Coronary artery (tissue), 2 donors: ENCODE measurements around the gene TCFL5.

Source experiments
- DNase-seq: peaks from one replicate; pipeline ENCODE4 v3.0.0-alpha.2; 2017; ENCODE audit warnings: low spot score
- H3K27ac ChIP-seq, 2 donors: fragments of 200-600 bp; sonication (generic); one replicate each; pipeline ENCODE4 v1.5.1; 2016 to 2019
- H3K4me3 ChIP-seq: fragments of 200-600 bp; sonication (generic); 2 replicates; pipeline ENCODE4 v1.5.1; 2016; ENCODE audit warnings: mild to moderate bottlenecking, moderate library complexity
- TF ChIP-seq, protein P1 (sequence below): fragments of 200-600 bp; sonication (generic); IDR thresholded peaks from one replicate; pipeline ENCODE4 v1.5.1; 2019; ENCODE audit warnings: antibody characterized with exemption

Gene TCFL5

DNA sequence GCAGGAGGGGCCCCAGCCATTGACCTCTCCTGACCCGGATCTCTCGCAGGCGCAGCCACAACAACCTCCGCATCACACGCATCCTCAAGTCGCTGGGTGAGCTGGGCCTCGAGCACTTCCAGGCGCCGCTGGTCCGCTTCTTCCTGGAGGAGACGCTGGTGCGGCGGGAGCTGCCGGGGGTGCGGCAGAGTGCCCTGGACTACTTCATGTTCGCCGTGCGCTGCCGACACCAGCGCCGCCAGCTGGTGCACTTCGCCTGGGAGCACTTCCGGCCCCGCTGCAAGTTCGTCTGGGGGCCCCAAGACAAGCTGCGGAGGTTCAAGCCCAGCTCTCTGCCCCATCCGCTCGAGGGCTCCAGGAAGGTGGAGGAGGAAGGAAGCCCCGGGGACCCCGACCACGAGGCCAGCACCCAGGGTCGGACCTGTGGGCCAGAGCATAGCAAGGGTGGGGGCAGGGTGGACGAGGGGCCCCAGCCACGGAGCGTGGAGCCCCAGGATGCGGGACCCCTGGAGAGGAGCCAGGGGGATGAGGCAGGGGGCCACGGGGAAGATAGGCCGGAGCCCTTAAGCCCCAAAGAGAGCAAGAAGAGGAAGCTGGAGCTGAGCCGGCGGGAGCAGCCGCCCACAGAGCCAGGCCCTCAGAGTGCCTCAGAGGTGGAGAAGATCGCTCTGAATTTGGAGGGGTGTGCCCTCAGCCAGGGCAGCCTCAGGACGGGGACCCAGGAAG, 49.3 kb downstream of the TCFL5 start:
- no peak for DNase-seq
- H3K4me3 ChIP-seq = no peak overlapping the region
- TF ChIP-seq, protein P1, sequence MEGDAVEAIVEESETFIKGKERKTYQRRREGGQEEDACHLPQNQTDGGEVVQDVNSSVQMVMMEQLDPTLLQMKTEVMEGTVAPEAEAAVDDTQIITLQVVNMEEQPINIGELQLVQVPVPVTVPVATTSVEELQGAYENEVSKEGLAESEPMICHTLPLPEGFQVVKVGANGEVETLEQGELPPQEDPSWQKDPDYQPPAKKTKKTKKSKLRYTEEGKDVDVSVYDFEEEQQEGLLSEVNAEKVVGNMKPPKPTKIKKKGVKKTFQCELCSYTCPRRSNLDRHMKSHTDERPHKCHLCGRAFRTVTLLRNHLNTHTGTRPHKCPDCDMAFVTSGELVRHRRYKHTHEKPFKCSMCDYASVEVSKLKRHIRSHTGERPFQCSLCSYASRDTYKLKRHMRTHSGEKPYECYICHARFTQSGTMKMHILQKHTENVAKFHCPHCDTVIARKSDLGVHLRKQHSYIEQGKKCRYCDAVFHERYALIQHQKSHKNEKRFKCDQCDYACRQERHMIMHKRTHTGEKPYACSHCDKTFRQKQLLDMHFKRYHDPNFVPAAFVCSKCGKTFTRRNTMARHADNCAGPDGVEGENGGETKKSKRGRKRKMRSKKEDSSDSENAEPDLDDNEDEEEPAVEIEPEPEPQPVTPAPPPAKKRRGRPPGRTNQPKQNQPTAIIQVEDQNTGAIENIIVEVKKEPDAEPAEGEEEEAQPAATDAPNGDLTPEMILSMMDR = no peak
- no peak overlapping the region for H3K27ac ChIP-seq

DNA sequence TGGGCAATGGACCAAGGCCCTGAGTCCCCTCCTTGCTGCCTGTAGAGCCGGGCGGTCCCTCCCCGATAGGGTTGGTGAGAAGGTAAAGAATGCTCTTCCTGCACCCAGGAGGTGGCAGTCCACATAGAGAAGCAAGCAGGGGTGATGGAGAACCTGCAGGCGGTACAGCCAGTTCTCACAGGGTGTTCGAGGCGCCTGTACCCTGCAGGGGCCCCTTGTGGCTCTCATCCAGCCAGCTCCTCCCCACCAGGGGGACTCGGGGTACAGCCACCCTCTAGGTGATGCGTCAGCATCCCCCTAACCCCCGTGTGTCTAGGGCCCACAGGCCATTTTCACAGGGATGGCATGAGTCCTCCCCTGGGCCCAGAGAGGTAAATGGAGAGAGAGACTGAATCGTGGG, 49.9 kb downstream of the TCFL5 start:
- H3K27ac ChIP-seq = no peak overlapping the region
- no peak overlapping the region for H3K4me3 ChIP-seq
- no peak for DNase-seq
- TF ChIP-seq, protein P1 = no peak

DNA sequence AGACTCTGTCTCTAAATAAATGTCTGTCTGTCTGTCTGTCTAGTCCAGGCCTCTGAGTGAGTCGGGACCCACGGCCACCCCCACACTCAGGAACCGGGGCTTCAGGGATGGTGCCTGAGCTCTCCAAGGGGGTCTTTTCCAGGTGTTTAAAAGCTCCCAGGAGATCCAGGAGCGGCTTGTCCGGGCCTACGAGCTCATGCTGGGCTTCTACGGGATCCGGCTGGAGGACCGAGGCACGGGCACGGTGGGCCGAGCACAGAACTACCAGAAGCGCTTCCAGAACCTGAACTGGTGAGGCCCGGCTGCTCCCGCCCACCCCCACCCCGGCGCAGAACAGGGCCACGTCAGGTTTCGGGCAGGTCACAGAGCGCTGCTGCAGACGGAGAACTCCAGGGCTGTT, 50.3 kb downstream of the TCFL5 start:
- no peak overlapping the region for H3K27ac ChIP-seq
- TF ChIP-seq, protein P1 = no peak
- DNase-seq = no peak
- no peak overlapping the region for H3K4me3 ChIP-seq

DNA sequence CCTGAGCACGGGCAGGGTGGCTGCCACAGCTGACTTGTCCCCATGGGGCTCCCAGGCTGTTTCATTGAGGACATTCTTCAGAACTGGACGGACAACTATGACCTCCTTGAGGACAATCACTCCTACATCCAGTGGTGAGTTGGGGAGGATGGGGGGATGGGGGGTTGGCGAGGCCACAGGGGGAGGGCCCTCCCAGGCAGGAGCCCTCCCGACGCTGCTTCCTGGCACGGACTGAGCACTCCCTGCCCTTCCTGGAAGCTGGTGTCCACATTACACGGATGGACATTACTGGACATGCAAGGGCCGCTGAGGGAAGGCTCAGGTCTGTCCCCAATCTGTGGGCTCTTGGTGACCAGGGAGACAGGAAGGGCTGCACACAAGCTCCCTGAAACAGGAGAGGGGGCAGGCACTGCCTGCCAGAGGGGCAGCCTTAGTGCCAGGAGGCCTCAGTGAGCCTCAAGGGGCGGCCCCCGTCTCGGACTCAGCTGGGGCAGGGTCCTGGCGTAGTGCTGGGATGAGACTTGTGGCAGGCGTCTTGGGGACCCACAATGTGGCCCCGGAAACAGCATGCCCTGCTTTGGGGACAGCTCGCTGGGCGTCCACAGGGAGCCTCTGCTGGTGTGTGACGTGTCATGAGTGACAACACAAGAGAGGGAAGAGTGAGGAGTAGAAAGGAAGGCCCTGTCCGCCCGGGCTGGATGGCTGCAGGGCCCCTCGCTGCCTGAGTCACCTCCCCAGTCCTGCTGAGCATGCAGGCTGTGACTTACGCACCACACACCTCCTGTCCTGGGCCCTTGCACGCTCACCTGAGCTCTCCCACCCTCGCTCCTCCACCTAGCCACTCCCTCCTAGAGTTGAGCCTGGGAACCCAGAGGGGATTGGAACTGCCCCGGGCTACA, 51.8 kb downstream of the TCFL5 start:
- no peak for DNase-seq
- no peak overlapping the region for H3K4me3 ChIP-seq
- TF ChIP-seq, protein P1 = no peak
- no peak overlapping the region for H3K27ac ChIP-seq

DNA sequence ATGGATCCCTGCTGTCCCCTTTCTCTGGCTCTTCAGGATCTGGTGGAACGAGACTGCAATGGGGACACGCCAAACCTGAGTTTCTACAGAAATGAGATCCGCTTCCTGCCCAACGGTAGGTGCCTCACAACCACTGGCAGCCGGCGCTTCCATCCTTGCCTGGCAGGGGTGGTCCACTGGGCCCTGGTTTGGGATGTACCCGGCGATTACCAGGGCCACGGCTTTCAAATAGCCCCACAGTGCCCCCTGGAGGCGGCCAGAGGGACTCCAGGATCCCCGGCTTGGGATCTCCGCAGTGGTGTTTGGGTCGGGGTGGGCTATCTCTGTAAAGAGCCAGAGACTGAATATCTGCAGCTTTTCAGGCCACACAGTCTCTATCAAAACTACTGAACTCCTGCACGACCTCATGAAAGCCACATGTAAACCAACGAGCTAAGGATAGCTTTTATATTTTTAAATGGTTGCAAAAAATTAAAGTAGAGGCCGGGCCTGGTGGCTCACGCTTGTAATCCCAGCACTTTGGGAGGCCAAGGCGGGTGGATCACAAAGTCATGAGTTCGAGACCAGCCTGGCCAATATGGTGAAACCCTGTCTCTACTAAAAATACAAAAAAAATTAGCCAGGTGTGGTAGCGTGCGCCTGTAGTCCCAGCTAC, 53.3 kb downstream of the TCFL5 start:
- Histone ChIP-seq H3K4me3 (no peak overlapping the region), H3K27ac (no peak overlapping the region)
- DNase-seq = no peak
- TF ChIP-seq, protein P1 = peak; percentile 96

DNA sequence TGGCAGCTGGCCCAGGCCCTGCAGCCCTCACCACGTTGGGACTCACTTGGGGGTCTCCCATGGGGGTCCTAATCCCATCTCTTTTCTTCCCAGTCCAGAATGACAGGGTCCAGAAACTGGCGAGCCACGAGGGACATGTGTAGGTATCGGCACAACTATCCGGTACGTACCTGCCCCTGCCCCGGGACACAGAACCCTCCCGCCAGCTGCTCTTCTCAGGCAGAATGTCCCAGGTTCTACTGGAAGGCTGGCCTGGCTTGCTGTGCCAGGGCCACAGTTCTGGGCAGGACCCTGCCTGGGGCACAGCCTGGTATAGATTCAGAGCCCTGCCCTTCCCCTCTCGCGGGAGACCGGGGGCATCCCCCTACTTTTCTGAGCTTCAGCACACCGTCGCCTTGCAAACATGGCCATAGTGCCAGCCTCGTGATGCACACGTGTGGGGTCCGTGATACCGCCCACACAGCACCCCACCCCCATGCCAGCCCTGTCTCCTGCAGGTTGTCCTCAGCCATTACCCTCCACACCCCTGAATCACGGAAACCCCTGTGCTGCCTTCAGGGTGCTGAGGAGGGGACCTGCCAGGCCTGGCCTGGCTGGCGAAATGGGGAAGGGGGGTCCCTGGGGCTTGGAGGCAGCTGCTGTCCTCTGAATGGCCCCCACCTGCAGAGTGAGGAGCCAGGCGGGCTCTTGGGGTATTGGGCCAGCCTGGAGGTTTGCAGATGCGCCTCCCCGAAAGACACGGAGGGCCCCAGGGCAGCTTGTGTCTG, 54.0 kb downstream of the TCFL5 start:
- TF ChIP-seq, protein P1 = no peak
- no peak overlapping the region for H3K27ac ChIP-seq
- no peak overlapping the region for H3K4me3 ChIP-seq
- DNase-seq = no peak
